HG03439 (cell line): ENCODE results near the gene FAM3A.
"Not testable (repeated sequence)": the region's sequence is repeated elsewhere in the genome, so short reads cannot be mapped to it uniquely, and the experiment has no call there.

Source experiments
- ATAC-seq: cut with Tn5 transposase; IDR thresholded peaks from one replicate; pipeline ENCODE4 v1.9.1; 2021; ENCODE audit warnings: mild to moderate bottlenecking, moderate library complexity; ENCODE audit not compliant: unreplicated experiment

The FAM3A gene

DNA sequence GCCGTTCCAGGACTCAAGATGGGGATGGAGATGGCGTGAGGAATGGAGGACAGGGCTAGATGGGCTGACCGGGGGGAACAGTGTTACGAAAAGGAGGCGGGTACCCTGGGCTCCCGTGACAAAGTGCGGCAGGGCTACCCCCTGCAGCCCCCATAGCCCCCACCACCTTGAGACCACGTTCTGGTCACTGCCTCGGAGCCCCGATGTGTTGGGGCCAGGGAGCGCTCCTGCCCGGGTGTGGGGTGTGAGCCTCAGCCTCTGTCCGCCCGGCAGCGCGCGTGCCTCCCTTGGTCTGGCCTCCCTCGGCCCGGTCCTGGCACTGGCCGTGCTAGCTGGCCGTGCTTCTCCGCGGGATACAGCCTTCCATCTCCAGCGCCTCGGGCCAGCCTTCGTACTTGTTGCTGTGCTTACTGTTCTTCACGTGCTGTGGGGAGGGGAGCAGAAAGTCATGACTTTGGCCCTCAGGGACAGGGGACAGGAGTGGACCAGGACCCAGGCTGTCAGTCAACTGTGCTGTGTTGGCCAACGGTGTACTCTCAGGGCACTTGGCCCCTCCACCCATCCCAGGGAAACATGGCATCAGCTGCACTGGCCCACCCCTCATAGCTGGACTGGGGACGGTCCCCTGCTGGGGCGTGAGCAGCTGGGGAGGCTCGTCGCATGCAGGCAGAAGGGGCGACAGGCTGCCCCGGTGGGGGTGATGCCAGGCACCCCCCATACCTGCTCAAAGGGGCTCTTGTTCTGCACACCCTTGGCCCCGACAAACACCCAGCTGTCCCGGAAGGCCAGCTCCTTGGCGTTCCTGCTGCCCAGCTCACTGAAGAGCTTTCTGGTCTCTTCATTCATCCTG, 9.3 kb downstream of the FAM3A start:
- no peak for ATAC-seq

GRCh38 chrX:154505734-154506133, 10.3 kb downstream of the FAM3A start:
- no peak for ATAC-seq

DNA sequence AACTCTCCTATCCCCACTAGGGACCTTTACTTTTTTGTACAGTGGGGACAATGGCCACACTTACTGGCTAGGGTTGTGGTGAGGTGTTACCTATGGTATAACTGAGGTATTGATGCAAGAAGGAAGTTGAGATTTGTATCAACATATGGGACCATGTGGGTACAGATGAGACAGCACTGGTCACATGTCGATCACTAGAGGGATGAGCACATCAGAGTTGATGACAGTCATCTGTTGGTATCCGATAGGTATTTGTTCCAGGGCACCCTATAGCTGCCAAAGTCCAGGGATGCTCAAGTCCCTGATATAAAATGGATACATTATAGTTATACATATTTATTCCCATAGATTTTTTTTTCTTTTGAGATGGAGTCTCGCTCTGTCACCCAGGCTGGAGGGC, 13.0 kb downstream of the FAM3A start:
- ATAC-seq = no peak

GRCh38 chrX:154502098-154502497, 13.9 kb downstream of the FAM3A start:
- ATAC-seq = no peak

DNA sequence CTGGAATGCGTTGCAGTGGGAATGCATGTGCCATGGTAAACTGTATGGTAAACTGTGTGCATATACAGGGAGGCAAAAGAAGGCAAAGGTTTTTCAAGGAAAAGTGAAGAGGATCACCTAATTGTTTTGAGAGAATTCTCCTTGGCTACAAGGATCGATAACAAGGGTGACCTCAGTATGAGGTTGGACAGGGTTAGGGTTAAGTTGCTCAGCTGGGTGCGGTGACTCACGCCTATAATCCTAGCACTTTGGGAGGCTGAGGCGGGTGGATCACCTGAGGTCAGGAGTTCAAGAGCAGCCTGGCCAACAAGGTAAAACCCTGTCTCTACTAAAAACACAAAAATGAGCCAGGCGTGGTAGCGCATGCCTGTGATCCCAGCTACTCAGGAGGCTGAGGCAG, 14.6 kb downstream of the FAM3A start:
- ATAC-seq = not testable (repeated sequence)

GRCh38 chrX:154496591-154497137, 19.4 kb downstream of the FAM3A start:
- not testable (repeated sequence) for ATAC-seq

DNA sequence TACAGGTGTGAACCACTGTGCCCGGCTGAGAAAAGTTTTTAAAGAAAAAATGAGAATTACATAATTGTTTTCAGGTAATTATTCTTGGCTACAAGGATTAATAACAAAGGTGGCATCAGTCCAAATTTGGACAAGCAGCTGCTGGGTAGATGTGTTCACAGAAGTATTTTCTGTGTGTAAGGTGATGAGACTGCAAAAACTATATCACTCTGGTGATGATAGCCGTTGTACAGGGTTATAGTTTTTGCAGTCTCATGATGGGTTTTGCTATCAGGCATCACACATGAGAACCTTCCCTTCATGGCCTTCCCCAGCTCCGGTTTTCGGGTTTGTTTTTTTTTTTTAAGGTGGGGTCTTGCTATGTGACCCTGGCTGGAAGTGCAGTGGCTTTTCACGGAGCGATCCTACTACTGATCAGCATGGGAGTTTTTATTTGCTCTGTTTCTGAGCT, 20.5 kb downstream of the FAM3A start:
- no peak for ATAC-seq

- ATAC-seq = no peak
These were observed 21.3 kb downstream of the FAM3A start for GRCh38 chrX:154494715-154495114.

- peak; percentile 80 for ATAC-seq
These were observed 25.5 kb downstream of the FAM3A start, which contains the start of gene SLC10A3 for GRCh38 chrX:154490414-154491083. SLC10A3 (minus strand) TSS chrX:154490629; CDS start chrX:154488940, 1,689 bp downstream.

GRCh38 chrX:154490021-154490413, 26.0 kb downstream of the FAM3A start:
- ATAC-seq = no peak

DNA sequence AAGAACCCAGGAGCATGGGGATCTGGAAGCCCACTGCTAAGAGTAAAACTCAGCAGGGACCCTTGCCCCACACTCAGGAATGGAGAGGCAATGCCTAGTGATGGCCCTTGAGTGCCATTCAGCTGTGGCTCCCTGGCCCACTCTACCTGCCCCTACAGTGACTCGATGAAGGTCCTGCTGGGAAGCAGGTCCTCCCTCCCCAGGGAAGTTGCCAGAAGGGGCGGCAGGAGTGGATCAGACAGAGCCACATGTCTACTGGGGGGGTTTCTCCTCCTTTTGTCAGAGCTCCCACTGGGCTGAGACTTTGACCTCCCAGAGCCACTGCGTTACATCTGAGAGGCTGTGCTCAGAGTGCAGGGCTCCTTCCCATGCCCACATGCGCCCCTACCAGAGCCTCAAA, 26.9 kb downstream of the FAM3A start:
- no peak for ATAC-seq

GRCh38 chrX:154488336-154489075, 27.5 kb downstream of the FAM3A start:
- ATAC-seq = no peak

- no peak for ATAC-seq
These were observed 28.3 kb downstream of the FAM3A start for GRCh38 chrX:154487518-154488290.

GRCh38 chrX:154486396-154487207, 29.4 kb downstream of the FAM3A start, which contains the start of gene UBL4A:
UBL4A (minus strand) TSS chrX:154486615; CDS start chrX:154486584, 31 bp downstream.
- no peak for ATAC-seq

DNA sequence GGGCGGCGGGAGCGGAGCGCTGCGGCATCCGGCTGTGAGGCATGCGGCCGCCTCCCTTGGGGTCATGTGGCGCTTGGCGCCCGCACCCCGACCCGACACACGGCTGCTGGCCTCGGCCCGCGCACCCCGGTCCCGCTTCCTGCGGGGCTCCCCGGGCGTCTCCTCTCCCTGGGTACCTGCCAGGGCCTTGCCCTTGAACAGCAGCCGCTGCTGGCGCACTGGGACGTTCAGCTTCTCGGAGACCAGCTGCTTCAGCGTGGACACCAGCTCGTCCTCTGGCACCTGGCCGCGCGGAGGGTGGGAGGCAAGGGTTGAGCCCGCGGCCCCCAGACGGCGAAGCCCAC, 30.0 kb downstream of the FAM3A start:
- no peak for ATAC-seq

GRCh38 chrX:154485150-154486051, 30.6 kb downstream of the FAM3A start:
- ATAC-seq = no peak

DNA sequence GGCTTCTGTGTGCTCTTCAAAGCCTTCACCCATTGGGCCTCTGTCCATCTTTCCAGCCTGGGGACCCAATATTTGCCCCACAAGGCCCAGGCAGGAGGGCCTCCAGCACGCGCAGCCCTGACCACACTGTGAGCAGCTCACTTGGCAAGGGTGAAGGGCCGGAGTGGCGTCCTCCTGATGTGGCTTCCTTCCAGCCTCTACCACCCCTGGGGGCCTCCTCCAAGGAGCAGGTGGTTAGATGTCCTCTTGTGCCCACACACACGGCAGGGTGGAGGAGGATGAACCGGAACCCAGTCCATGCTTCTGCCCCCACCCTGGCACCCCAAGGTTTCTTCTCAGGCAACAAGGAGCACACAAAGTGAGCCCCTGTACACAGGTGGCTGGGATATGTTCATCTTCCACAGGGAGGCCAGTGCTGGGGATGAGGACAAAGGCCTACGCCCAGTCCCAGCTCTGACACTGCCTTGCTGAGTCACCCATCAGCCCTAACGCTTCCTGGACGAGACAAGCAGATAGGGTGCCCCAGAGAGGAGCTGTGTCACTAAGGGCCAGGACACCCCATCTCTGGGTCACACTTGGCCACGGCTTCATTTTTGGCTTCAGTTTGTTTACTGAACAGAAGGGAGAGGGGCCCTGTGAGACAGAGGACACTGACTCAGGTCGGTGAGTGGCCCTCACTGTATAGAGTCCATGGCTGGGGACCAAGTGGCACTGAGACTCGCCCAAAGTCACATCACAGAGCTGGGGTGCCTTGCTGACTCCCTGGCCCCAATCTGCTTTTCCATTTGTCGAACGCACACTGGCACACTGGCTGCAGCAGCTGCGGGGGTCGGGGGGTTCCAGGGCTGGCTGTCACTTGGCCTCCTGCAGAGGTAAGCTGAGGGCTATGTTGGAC, 31.5 kb downstream of the FAM3A start:
- no peak for ATAC-seq
